ENCODE measurements around the gene LILRB1.
A peak's percentile ranks its signal among the peaks of the same experiment; 100 is the strongest.
"Not testable (repeated sequence)": the region's sequence is repeated elsewhere in the genome, so short reads cannot be mapped to it uniquely, and the experiment has no call there.

The LILRB1 gene

GRCh38 chr19:54667217-54667616 is 36.9 kb downstream of the LILRB1 start:
- no peak for DNase-seq

- DNase-seq: no peak
These were observed 38.1 kb downstream of the LILRB1 start for GRCh38 chr19:54668353-54668752.

GRCh38 chr19:54670576-54671357 is 40.5 kb downstream of the LILRB1 start:
- no peak for DNase-seq

GRCh38 chr19:54673222-54673621 is 42.9 kb downstream of the LILRB1 start:
- no peak for DNase-seq

- DNase-seq: peak; percentile 17
These were observed 43.8 kb downstream of the LILRB1 start for GRCh38 chr19:54674021-54674617.

GRCh38 chr19:54676210-54676834 is 46.0 kb downstream of the LILRB1 start:
- DNase-seq: not testable (repeated sequence)

GRCh38 chr19:54677217-54677616 is 46.9 kb downstream of the LILRB1 start:
- DNase-seq: no peak

GRCh38 chr19:54681596-54681995 is 51.3 kb downstream of the LILRB1 start:
- DNase-seq: not testable (repeated sequence)

GRCh38 chr19:54682306-54682856 is 52.1 kb downstream of the LILRB1 start:
- DNase-seq: no peak

GRCh38 chr19:54684527-54684926 is 54.2 kb downstream of the LILRB1 start:
- no peak for DNase-seq

Measured in NCI-H774 (cell line).